H1 (cell line): ENCODE results near the gene TMEM131L. TPM values are rescaled to one million over a fixed set of nuclear protein-coding genes. Genes with fewer than 3 reads are reported as not detected.

Source experiments
- CTCF ChIP-seq, 3 experiments: IDR thresholded peaks; 1 replicate in 2 of 3; 2 replicates in 1 of 3; pipeline versions ENCODE4 v1.5.1 to v1.6.1; 2011; ENCODE audit warnings: low read length in 3 of 3, mild to moderate bottlenecking in 3 of 3, inconsistent platforms in 2 of 3, low read depth in 1 of 3, moderate library complexity in 1 of 3; ENCODE audit not compliant: insufficient read depth in 1 of 3; ENCODE audit errors: control extremely low read depth in 1 of 3
- polyA plus RNA-seq, 7 experiments: library from polyadenylated mRNA; depleted of rRNA in 3 of 7; stranded (reverse) in 5 of 7; unstranded in 2 of 7; fragments of >200 nt in 5 of 7; fragments of 200-250 nt in 2 of 7; gene quantifications; 1 replicate in 5 of 7; 2 replicates in 1 of 7; 4 replicates in 1 of 7; pipeline versions ENCODE4 v1.2.1 to v1.2.3, GENCODE V29; 2011 to 2013; ENCODE audit warnings: missing spikeins in 2 of 7, mixed read lengths in 2 of 7
- total RNA-seq: library from RNA; stranded (reverse); fragmentation: NEBNext Ultra II Directional; extraction: Animal tissue kit (Norgen Biotek cat#: 25700); gene quantifications from 2 replicates; pipeline ENCODE4 v1.2.1, GENCODE V29; 2021

The TMEM131L gene
- total and polyA plus RNA-seq, 2 of the 8 experiments (the other 6 are each of a cell fraction or from before 2014, with no cell fraction given) = 14.3 to 26.1 TPM

GRCh38 chr4:153651116-153651515 lies 185.0 kb downstream of the TMEM131L start (continued):
- no peak for TF ChIP-seq CTCF (IDR thresholded peaks at IDR 0.05; ENCODE audit: control extremely low read depth in 1 of 3, insufficient read depth in 1 of 3, low read depth in 1 of 3, low read length in 3 of 3)
- TF ChIP-seq, all 59 proteins: peak for 0
